ENCODE data around the gene LRP1B.

DNA sequence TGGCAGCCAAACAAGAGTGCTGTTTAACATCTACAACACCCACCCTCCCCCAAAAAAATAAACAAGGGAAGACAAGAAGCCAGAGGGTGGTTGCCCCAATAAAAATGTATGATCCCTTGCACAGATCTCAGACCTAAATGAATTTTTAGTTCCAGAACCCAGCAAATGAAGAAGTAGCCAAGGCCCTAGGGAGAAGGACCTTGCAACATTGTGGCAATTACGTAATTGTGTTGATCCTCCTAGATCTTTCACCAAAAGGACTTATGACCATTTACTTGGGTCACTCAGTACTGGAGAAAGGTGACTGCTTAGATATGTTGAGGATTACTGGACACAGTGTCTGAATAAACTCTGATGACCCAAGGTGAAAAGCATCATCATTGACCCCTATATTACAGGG lies 1393.8 kb downstream of the LRP1B start:
- TF ChIP-seq, protein P1, sequence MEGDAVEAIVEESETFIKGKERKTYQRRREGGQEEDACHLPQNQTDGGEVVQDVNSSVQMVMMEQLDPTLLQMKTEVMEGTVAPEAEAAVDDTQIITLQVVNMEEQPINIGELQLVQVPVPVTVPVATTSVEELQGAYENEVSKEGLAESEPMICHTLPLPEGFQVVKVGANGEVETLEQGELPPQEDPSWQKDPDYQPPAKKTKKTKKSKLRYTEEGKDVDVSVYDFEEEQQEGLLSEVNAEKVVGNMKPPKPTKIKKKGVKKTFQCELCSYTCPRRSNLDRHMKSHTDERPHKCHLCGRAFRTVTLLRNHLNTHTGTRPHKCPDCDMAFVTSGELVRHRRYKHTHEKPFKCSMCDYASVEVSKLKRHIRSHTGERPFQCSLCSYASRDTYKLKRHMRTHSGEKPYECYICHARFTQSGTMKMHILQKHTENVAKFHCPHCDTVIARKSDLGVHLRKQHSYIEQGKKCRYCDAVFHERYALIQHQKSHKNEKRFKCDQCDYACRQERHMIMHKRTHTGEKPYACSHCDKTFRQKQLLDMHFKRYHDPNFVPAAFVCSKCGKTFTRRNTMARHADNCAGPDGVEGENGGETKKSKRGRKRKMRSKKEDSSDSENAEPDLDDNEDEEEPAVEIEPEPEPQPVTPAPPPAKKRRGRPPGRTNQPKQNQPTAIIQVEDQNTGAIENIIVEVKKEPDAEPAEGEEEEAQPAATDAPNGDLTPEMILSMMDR (IDR thresholded peaks at IDR 0.05): no peak
- no peak for TF ChIP-seq POLR2A (IDR thresholded peaks at IDR 0.05)

Data from right lobe of liver (tissue), 4 donors.